GM23338 (cell line): ENCODE data around the gene ADSL. TPM values are rescaled to one million over a fixed set of nuclear protein-coding genes. Genes with fewer than 3 reads are reported as not detected.

Source experiments
- ATAC-seq: fragments of 200-7000 bp; cut with Tn5 transposase; 3 replicates; pipeline ENCODE4 v1.9.1; 2020
- DNase-seq: peaks from one replicate; pipeline ENCODE4 v3.0.0-alpha.2; 2015; ENCODE audit warnings: low spot score
- H2AFZ ChIP-seq: fragments of 200-600 bp; sonication (generic); 2 replicates; pipeline ENCODE4 v1.8.0; 2016; ENCODE audit warnings: antibody characterized with exemption, mild to moderate bottlenecking, moderate library complexity
- H3F3A ChIP-seq: fragments of 200-600 bp; sonication (generic); replicated peaks from 2 replicates; pipeline ENCODE4 v1.8.0; 2017; ENCODE audit warnings: antibody characterized with exemption, mixed run types, low read depth
- H3K27ac ChIP-seq: fragments of 200-600 bp; sonication (generic); 2 replicates; pipeline ENCODE4 v1.6.1; 2016; ENCODE audit warnings: low read depth
- H3K27me3 ChIP-seq: fragments of 200-600 bp; sonication (generic); 2 replicates; pipeline ENCODE4 v1.8.0; 2016; ENCODE audit warnings: mild to moderate bottlenecking, mixed run types, moderate library complexity; ENCODE audit not compliant: insufficient read depth
- H3K36me3 ChIP-seq: fragments of 200-600 bp; sonication (generic); 2 replicates; pipeline ENCODE4 v1.8.0; 2016; ENCODE audit warnings: mild to moderate bottlenecking; ENCODE audit not compliant: insufficient read depth
- H3K4me1 ChIP-seq: fragments of 200-600 bp; sonication (generic); 2 replicates; pipeline ENCODE4 v1.8.0; 2016; ENCODE audit warnings: mild to moderate bottlenecking, moderate library complexity; ENCODE audit not compliant: insufficient read depth
- H3K4me2 ChIP-seq: fragments of 200-600 bp; sonication (generic); 2 replicates; pipeline ENCODE4 v1.7.1; 2017; ENCODE audit warnings: mixed run types
- H3K4me3 ChIP-seq: fragments of 200-600 bp; sonication (generic); 2 replicates; pipeline ENCODE4 v1.6.1; 2016; ENCODE audit warnings: mixed run types
- H3K79me2 ChIP-seq: fragments of 200-600 bp; sonication (generic); replicated peaks from 2 replicates; pipeline ENCODE4 v1.8.0; 2017; ENCODE audit warnings: mild to moderate bottlenecking; ENCODE audit not compliant: insufficient read depth
- H3K9me2 ChIP-seq: fragments of 200-600 bp; sonication (generic); 2 replicates; pipeline ENCODE4 v1.8.0; 2017; ENCODE audit not compliant: insufficient read depth
- H4K20me1 ChIP-seq: fragments of 200-600 bp; sonication (generic); replicated peaks from 2 replicates; pipeline ENCODE4 v1.8.0; 2017; ENCODE audit warnings: mild to moderate bottlenecking; ENCODE audit not compliant: insufficient read depth
- H3K27ac Mint-ChIP-seq: 2 replicates; pipeline ENCODE4 v1.8.0; 2020; ENCODE audit warnings: inconsistent platforms, mild to moderate bottlenecking, moderate library complexity, mixed read lengths
- H3K27me3 Mint-ChIP-seq: 3 replicates; pipeline ENCODE4 v1.8.0; 2022; ENCODE audit warnings: low read depth, mild to moderate bottlenecking, moderate library complexity, mixed read lengths, inconsistent platforms; ENCODE audit not compliant: insufficient read depth, poor library complexity
- H3K36me3 Mint-ChIP-seq: 3 replicates; pipeline ENCODE4 v1.8.0; 2021; ENCODE audit warnings: low read depth, mild to moderate bottlenecking, inconsistent platforms, moderate library complexity, mixed read lengths
- H3K4me1 Mint-ChIP-seq: 3 replicates; pipeline ENCODE4 v1.8.0; 2020; ENCODE audit warnings: mild to moderate bottlenecking, inconsistent platforms, mixed read lengths
- H3K4me3 Mint-ChIP-seq: 3 replicates; pipeline ENCODE4 v1.8.0; 2021; ENCODE audit warnings: moderate library complexity, mild to moderate bottlenecking, inconsistent platforms, mixed read lengths
- H3K9me3 Mint-ChIP-seq: 3 replicates; pipeline ENCODE4 v1.8.0; 2020; ENCODE audit warnings: moderate library complexity, mild to moderate bottlenecking, inconsistent platforms, mixed read lengths
- CREB1 ChIP-seq: fragments of 250-450 bp; sonication (Bioruptor Pico); IDR thresholded peaks from 2 replicates; pipeline ENCODE4 v1.5.0; 2020; ENCODE audit warnings: low read depth, mild to moderate bottlenecking, moderate library complexity
- CTCF ChIP-seq, 2 experiments: fragments of 200-600 bp in 1 of 2; sonication (generic) in 1 of 2; conservative IDR thresholded peaks; 2 replicates each; pipeline versions ENCODE4 v1.5.1 to v1.6.1; 2016 to 2017; ENCODE audit warnings: antibody characterized with exemption in 2 of 2, low read depth in 2 of 2, mild to moderate bottlenecking in 2 of 2, moderate library complexity in 1 of 2
- ETS1 ChIP-seq: IDR thresholded peaks from 2 replicates; pipeline ENCODE4 v1.6.1; 2016; ENCODE audit warnings: antibody characterized with exemption
- EZH2 ChIP-seq: fragments of 200-600 bp; sonication (generic); IDR thresholded peaks from one replicate; pipeline ENCODE4 v1.8.0; 2017; ENCODE audit warnings: antibody characterized with exemption, mild to moderate bottlenecking, low read depth; ENCODE audit not compliant: unreplicated experiment
- EZH2phosphoT487 ChIP-seq: fragments of 200-600 bp; sonication (generic); IDR thresholded peaks from one replicate; pipeline ENCODE4 v1.8.1; 2018; ENCODE audit warnings: antibody characterized with exemption; ENCODE audit not compliant: unreplicated experiment
- JUNB ChIP-seq: IDR thresholded peaks from one replicate; pipeline ENCODE4 v1.6.1; 2016; ENCODE audit warnings: antibody characterized with exemption; ENCODE audit not compliant: unreplicated experiment
- NANOG ChIP-seq: IDR thresholded peaks from 2 replicates; pipeline ENCODE4 v1.6.1; 2016; ENCODE audit warnings: antibody characterized with exemption, borderline replicate concordance
- POLR2AphosphoS5 ChIP-seq: IDR thresholded peaks from 2 replicates; pipeline ENCODE4 v1.6.1; 2016; ENCODE audit warnings: antibody characterized with exemption, low read depth
- REST ChIP-seq: IDR thresholded peaks from one replicate; pipeline ENCODE4 v1.6.1; 2018; ENCODE audit warnings: antibody characterized with exemption; ENCODE audit not compliant: unreplicated experiment
- STAT1 ChIP-seq: IDR thresholded peaks from one replicate; pipeline ENCODE4 v1.6.1; 2016; ENCODE audit warnings: antibody characterized with exemption; ENCODE audit not compliant: unreplicated experiment
- ZNF114 ChIP-seq: fragments of 250-450 bp; sonication (Bioruptor Pico); IDR thresholded peaks from 2 replicates; pipeline ENCODE4 v1.5.0; 2020; ENCODE audit warnings: mild to moderate bottlenecking, moderate library complexity
- ZNF331 ChIP-seq: fragments of 250-450 bp; sonication (Bioruptor Pico); IDR thresholded peaks from 2 replicates; pipeline ENCODE4 v1.5.0; 2020; ENCODE audit warnings: low read depth, mild to moderate bottlenecking, moderate library complexity
- ZNF462 ChIP-seq: fragments of 250-450 bp; sonication (Bioruptor Pico); IDR thresholded peaks from 2 replicates; pipeline ENCODE4 v1.5.0; 2020; ENCODE audit warnings: mild to moderate bottlenecking, moderate library complexity
- polyA plus RNA-seq: library from polyadenylated mRNA; unstranded; fragments of >200 nt; fragmentation: Nextera tagmentation; extraction: Ambion mirVana; gene quantifications from 2 replicates; pipeline ENCODE4 v1.2.1, GENCODE V29; 2016
- total RNA-seq: library from RNA; depleted of rRNA; stranded (reverse); fragments of >200 nt; shearing (Covaris generic); gene quantifications from 2 replicates; pipeline ENCODE4 v1.2.3, GENCODE V29; 2014

The ADSL gene
- total and polyA plus RNA-seq, 2 experiments from 2014 or later, result 120 to 232 TPM

- Mint-ChIP-seq H3K27ac (no peak overlapping the region), H3K4me1 (no peaks in the 10 kb centered on the region), H3K4me3 (no peak overlapping the region), H3K36me3 (peaks cover 3% of the 10 kb centered on the region; the same call in 2 of the 3 replicates), H3K27me3 (no peaks in the 10 kb centered on the region), H3K9me3 (no peaks in the 10 kb centered on the region)
- Histone ChIP-seq H4K20me1 (peaks cover 7% of the 10 kb centered on the region), H3K36me3 (no peaks in the 10 kb centered on the region), H3K79me2 (peaks cover 9% of the 10 kb centered on the region; the same call in 1 of the 2 replicates), H3K4me2 (no peak overlapping the region), H3K27ac (no peak overlapping the region), H3K27me3 (no peaks in the 10 kb centered on the region), H3K9me2 (no peaks in the 10 kb centered on the region), H2AFZ (no peak overlapping the region), H3K4me3 (no peak overlapping the region), H3F3A (0 out of 2 replicates have a peak, but pooled peaks cover 3% of the 10 kb centered on the region), H3K4me1 (no peaks in the 10 kb centered on the region)
- ATAC-seq (no peak), DNase-seq (no peak)
- TF ChIP-seq EZH2 (no peak), ZNF114 (CRISPR knock-in tag) (no peak), ETS1 (no peak), EZH2phosphoT487 (no peak), REST (no peak), CTCF (conservative IDR thresholded peaks at IDR 0.05; ENCODE audit: low read depth in 2 of 2) (no peak), POLR2AphosphoS5 (no peak), ZNF331 (no peak), NANOG (no peak), ZNF462 (CRISPR knock-in tag) (no peak), STAT1 (no peak), JUNB (no peak), CREB1 (CRISPR knock-in tag) (no peak)
Measured at GRCh38 chr22:40385036-40385782, 38.9 kb downstream of the ADSL start.
